ENCODE results near the gene MLXIP.
"Not testable (repeated sequence)": the region's sequence is repeated elsewhere in the genome, so short reads cannot be mapped to it uniquely, and the experiment has no call there.

MLXIP gene

DNA sequence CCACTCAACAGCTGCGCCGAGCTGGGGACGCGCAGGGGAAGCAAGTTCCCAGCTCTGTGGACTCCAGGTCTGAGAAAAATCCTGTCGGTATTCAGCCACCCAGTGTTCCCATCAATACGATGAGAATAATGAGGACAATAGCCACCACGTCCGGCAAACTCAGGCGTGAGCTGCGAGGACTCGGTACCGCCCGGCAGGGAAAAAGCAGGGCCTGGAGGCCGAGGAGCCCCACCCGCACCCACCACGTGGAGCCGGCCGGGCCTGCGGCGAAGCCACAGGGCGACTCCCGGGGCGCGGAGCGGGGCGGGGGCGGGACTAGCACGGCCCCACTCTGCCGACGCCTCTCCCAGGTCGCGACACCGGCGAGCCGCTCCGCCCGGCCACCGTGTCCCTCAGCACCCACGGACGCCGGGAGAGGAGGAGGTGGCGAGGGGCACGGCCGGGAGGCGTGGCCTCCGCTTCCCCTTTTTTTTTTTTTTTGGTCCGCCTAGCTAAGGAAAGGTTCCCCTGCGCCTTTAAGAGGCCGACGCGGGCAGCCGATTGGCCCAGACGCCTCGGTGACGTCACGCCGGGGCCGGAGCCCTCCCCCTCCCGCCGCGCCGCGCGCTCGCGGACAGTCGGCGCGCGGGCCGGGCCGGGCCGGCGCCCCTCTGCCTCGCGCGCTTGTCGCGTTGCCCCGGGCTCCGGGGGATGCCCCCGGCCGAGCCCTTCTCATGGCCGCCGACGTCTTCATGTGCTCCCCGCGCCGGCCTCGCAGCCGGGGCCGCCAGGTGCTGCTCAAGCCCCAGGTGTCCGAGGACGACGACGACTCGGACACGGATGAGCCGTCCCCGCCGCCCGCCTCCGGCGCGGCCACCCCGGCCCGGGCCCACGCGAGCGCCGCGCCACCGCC, at the start of gene MLXIP:
Gene MLXIP, plus strand, starts transcription at position 616 of the 892 bp plus-strand sequence. Its CDS starts 98 bp downstream, at position 714.
- DNase-seq = peak; percentile 87 to 92

- peak; percentile 75 to 79 for DNase-seq
These were observed 49.5 kb upstream of the MLXIP start for GRCh38 chr12:122028905-122029560.

GRCh38 chr12:122029620-122030423, 48.7 kb upstream of the MLXIP start:
- DNase-seq = no peak

GRCh38 chr12:122030424-122031035, 48.0 kb upstream of the MLXIP start:
- no peak for DNase-seq

DNA sequence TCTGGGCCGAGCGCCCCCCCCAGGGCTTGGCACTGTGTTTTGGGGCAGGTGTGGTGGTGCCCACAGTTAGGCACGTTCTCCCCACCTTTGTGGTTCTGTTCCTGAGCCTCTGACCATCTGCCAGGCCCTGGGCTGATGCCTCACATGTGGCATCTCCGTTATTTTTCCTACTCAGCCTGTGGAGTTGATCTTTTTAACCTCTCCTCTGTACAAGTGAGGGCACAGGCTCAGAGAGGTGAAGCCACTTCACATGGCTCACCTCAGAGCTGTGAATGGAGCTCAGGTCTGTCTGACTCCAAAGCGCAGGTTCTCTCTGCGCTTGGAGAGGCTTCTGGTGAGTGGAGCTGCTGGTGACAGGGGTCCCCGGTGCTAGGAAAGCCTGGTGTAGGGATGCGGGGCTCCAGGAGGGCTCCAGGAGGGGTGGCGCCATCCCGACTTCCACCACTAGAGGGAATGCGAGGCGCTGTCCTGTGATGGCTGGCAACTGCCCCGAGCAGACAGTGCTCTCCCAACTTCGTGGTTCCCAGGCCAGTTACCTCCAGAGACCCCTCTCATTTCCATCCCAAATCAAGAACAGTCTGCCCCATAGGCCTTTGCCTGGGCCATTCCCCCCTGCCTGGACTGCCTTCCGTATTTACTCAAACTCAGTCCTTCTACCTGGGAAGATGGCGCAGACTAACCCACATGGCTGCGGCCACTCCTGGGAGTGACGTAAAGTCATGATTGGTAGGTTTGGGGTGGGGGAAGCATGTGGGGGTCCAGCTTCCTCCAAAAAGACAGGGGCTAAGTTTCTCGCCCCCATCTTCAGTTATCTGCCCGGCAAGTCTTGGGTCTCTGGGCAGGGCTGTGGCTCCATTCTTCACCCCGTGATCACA, 47.0 kb upstream of the MLXIP start:
- DNase-seq = peak; percentile 74 to 81

DNA sequence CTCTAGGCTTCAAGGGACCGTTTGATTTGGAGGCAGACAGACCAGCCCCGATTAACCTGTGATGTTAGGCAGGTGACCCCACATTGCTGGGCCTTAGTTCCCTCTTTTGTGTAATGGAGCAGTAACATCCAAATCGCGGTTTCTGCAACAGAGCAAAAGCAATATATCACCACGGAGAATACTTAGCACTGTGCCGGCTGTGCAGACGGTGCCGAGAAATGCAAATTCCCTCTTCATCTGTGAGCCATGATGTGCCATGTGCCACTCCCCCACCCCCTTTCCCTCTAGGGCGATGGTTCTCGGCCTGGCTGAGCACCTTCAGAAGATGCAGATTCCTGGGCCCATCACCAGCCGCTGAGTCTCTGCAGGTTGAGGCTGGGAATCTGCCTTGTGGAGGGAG, 46.0 kb upstream of the MLXIP start:
- no peak for DNase-seq

DNA sequence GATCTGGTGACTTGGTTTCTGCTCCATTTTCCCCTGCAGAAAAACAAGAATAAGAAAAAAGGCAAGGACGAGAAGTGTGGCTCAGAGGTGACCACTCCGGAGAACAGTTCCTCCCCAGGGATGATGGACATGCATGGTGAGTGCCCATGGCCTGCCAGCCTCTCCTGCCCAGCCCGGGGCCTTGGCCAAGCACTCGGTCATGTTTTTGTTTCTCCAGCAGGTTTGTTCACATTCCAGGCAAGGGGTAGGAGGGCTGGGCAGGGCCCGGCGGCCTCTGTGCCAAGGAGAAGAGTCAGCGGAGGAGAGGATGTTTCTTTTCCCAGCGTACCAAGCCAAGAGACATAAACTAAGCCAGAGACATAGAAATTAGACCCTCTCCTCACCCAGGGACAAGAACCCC, 43.3 kb upstream of the MLXIP start:
- no peak for DNase-seq

DNA sequence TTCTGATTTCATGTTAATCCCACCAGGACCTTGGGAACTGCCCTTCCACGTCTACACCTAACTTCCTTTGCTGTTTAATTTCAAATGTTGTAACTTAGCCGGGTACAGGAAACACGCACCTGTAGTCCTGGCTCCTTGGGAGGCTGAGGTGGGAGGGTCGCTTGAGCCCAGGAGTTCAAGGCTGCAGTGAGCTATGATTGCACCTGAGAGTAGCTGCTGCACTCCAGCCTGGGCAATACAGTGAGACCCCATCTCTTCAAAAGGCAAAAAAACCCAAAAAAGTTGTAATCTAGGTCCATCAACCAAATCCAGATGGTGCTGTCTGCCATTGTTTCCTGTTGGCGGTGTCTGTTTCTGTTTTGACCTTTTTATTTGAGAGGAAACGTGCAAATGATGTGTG, 42.4 kb upstream of the MLXIP start:
- DNase-seq = no peak

DNA sequence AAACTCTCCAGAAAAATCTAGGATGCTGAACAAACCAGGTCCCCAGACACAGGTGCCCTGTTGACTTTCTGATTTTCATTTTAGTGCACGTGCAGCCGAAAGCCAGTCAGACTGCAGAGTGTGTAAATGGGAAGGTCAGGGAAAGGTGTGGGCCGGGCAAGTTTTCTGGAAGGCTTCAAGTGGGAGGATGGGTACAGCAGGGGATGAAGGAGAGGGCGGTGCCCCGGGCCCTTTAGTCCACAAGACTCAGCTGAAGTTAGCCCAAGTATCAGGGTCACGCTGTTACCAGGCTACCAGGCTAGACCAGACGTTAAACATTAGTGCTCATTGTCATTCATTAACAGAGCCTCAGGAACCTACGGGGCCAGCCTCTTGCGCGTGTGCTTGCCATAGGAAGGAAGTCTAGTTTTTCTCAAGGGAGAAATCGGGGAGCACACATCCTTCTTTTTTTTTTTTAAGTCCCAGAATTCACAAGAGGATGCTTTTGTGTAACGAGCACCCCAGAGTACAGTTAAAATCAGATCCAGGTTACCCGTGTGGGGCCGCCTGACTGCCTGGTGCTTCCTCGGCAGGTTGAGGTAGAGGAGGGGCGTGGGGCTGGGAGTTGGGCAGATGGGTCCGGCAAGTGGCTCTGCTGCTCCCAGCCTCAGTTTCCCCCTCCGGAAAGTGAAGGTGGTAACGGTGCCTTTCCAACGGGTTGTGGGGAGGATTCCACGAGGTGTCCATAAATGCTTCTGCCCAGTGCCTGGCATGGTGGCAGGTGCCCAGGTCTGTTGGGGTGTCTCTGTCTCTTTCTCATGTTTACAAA, 37.8 kb upstream of the MLXIP start:
- no peak for DNase-seq

- DNase-seq = not testable (repeated sequence)
These were observed 37.1 kb upstream of the MLXIP start for GRCh38 chr12:122041458-122041857.

GRCh38 chr12:122042910-122043309, 35.6 kb upstream of the MLXIP start:
- DNase-seq = no peak

DNA sequence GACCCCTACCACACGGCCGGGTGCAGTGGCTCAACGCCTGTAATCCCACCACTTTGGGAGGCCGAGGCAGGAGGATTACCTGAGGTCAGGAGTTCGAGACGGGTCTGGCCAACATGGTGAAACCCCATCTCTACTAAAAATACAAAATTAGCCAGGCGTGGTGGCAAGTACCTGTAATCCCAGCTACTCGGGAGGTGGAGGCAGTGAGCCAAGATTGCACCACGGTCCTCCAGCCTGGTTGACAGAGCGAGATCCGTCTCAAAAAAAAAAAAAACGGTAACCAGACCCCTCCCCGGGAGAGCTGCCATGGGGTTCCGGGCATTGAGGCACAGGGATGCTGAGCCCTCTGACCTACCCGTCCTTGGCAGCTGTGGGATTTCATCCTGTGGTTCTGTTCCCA, 35.1 kb upstream of the MLXIP start:
- no peak for DNase-seq

DNA sequence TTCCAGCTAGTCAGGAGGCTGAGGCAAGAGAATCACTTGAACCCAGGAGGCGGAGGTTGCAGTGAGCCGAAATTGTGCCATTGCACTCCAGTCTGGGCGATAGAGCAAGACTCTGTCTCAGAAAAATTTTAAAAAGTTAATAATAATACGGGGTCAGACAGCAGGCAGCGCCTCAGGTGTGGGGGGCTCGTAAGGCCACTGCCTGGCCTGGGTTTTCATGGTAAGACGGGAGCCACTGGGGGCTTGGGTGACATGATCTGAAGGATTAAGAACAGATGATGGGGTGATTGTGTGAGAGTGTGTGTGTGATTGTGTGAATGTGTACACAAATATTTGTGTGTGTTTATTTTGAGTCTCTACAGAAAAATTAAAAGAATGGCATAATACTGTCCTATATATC, 33.3 kb upstream of the MLXIP start:
- DNase-seq = no peak

DNA sequence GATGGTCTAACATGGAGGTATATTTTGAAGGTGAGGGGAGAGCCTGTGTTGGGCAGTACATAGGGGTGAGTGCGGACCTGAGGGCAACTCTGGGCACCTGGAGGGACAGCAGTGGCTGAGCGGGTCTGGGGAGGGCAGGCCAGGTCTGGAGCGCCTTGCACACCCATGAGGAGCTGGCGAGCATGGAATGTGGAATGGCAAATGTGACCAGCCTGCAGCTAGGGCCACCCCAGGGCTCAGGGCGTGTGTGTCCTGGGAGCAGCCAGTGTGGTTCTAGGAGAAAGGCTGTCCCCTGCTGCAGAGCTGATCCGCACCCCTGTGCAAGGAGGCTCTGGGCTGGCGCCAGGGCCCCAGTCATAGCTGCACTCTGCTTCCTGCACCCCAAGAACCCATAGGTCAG, 32.4 kb upstream of the MLXIP start:
- DNase-seq = no peak

- no peak for DNase-seq
These were observed 30.4 kb upstream of the MLXIP start for GRCh38 chr12:122048151-122048550.

- DNase-seq = no peak
These were observed 28.7 kb upstream of the MLXIP start for GRCh38 chr12:122049827-122050226.

GRCh38 chr12:122050706-122051105, 27.9 kb upstream of the MLXIP start:
- no peak for DNase-seq

GRCh38 chr12:122051231-122051876, 27.2 kb upstream of the MLXIP start:
- no peak for DNase-seq

- no peak for DNase-seq
These were observed 26.3 kb upstream of the MLXIP start for GRCh38 chr12:122052285-122052684.

- DNase-seq = no peak
These were observed 23.6 kb upstream of the MLXIP start for GRCh38 chr12:122054842-122055520.

Measured in activated T-cell treated with anti-CD3 and anti-CD28 coated beads, Interleukin-2, amount 50 U/mL, for 48 hours (primary cell).